K562 (cell line): Measurements from ENCODE around the gene DSTYK. TPM values are rescaled to one million over a fixed set of nuclear protein-coding genes. Genes with fewer than 3 reads are reported as not detected.

Experiments
- EZH2 ChIP-seq: IDR thresholded peaks from 2 replicates; pipeline ENCODE4 v1.6.1; 2012; ENCODE audit warnings: low read depth, mild to moderate bottlenecking, inconsistent platforms, low read length, borderline replicate concordance
- FOXK2 ChIP-seq, 2 experiments: fragments of 450-650 bp; IDR thresholded peaks in 1 of 2; conservative IDR thresholded peaks in 1 of 2; 2 replicates each; pipeline ENCODE4 v1.6.1; 2016; ENCODE audit warnings: low read depth in 2 of 2, mild to moderate bottlenecking in 1 of 2
- HMG20A ChIP-seq: fragments of 450-650 bp; formaldehyde crosslinking; conservative IDR thresholded peaks from 2 replicates; pipeline ENCODE4 v1.4.0; 2020; ENCODE audit warnings: mild to moderate bottlenecking, mixed read lengths
- IFI16 ChIP-seq: fragments of 250-450 bp; sonication (Bioruptor Pico); IDR thresholded peaks from 2 replicates; pipeline ENCODE4 v2.1.2; 2022; ENCODE audit warnings: mild to moderate bottlenecking, inconsistent platforms
- JUND ChIP-seq, 2 experiments: IDR thresholded peaks; 2 replicates in 1 of 2; 3 replicates in 1 of 2; pipeline ENCODE4 v1.6.1; 2011; ENCODE audit warnings: borderline replicate concordance in 2 of 2, low read depth in 2 of 2, low read length in 2 of 2, improper control_type of control experiment in 1 of 2, missing biosample characterization in 1 of 2, missing genetic modification characterization in 1 of 2, missing genetic modification reagents in 1 of 2
- KDM1A ChIP-seq, 2 experiments: fragments of 450-650 bp; IDR thresholded peaks; 2 replicates each; pipeline ENCODE4 v1.6.1; 2016; ENCODE audit warnings: mild to moderate bottlenecking in 2 of 2
- KDM4B ChIP-seq, 2 experiments: fragments of 450-650 bp in 1 of 2; sonication (generic) in 1 of 2; IDR thresholded peaks; 2 replicates each; pipeline ENCODE4 v1.6.1; 2016 to 2017; ENCODE audit warnings: borderline replicate concordance in 2 of 2, antibody characterized with exemption in 1 of 2, low read depth in 1 of 2, mild to moderate bottlenecking in 1 of 2
- MLX ChIP-seq, 2 experiments: fragments of 450-650 bp in 1 of 2; sonication (generic) in 1 of 2; formaldehyde crosslinking; conservative IDR thresholded peaks; 2 replicates each; pipeline versions ENCODE4 v1.4.0 to v1.8.1; 2020 to 2022; ENCODE audit warnings: mild to moderate bottlenecking in 1 of 2, missing genetic modification reagents in 1 of 2
- MYBL2 ChIP-seq, 2 experiments: fragments of 450-650 bp in 1 of 2; sonication (generic) in 1 of 2; formaldehyde crosslinking in 1 of 2; IDR thresholded peaks; 2 replicates each; pipeline versions ENCODE4 v1.6.1 to v1.8.1; 2017 to 2022; ENCODE audit warnings: borderline replicate concordance in 1 of 2, inconsistent platforms in 1 of 2, low read depth in 1 of 2, mild to moderate bottlenecking in 1 of 2, missing genetic modification reagents in 1 of 2, moderate library complexity in 1 of 2
- NEUROD1 ChIP-seq: fragments of 150-350 bp; IDR thresholded peaks from 2 replicates; pipeline ENCODE4 v1.6.1; 2014; ENCODE audit warnings: borderline replicate concordance, low read length, low read depth; ENCODE audit not compliant: partially characterized antibody
- RNF2 ChIP-seq: sonication (generic); IDR thresholded peaks from 2 replicates; pipeline ENCODE4 v1.6.1; 2016
- SREBF2 ChIP-seq: sonication (generic); formaldehyde crosslinking; IDR thresholded peaks from 2 replicates; pipeline ENCODE4 v1.4.0; 2020; ENCODE audit warnings: mild to moderate bottlenecking, missing genetic modification reagents
- TAF15 ChIP-seq: fragments of 200-400 bp; formaldehyde crosslinking; IDR thresholded peaks from 2 replicates; pipeline ENCODE4 v1.6.1; 2017; ENCODE audit warnings: mild to moderate bottlenecking, low read depth, low read length, moderate library complexity
- UBTF ChIP-seq, 2 experiments: IDR thresholded peaks; 2 replicates each; pipeline ENCODE4 v1.6.1; 2012; ENCODE audit warnings: improper control_type of control experiment in 2 of 2, low read depth in 2 of 2, low read length in 2 of 2, borderline replicate concordance in 1 of 2
- ZBTB2 ChIP-seq: fragments of 450-650 bp; IDR thresholded peaks from 2 replicates; pipeline ENCODE4 v1.6.1; 2016; ENCODE audit warnings: antibody characterized with exemption
- ZBTB43 ChIP-seq: sonication (generic); formaldehyde crosslinking; IDR thresholded peaks from 2 replicates; pipeline ENCODE4 v1.8.0; 2023; ENCODE audit warnings: mild to moderate bottlenecking, missing genetic modification reagents
- ZBTB8A ChIP-seq: fragments of 450-650 bp; IDR thresholded peaks from 2 replicates; pipeline ENCODE4 v1.6.1; 2018; ENCODE audit warnings: mild to moderate bottlenecking, moderate library complexity; ENCODE audit not compliant: partially characterized antibody
- ZNF311 ChIP-seq: fragments of 250-450 bp; sonication (Bioruptor Pico); IDR thresholded peaks from 2 replicates; pipeline ENCODE4 v1.4.0; 2020; ENCODE audit warnings: mild to moderate bottlenecking, moderate library complexity
- ZNF668 ChIP-seq: fragments of 250-450 bp; sonication (Bioruptor Pico); IDR thresholded peaks from 2 replicates; pipeline ENCODE4 v1.8.0; 2022; ENCODE audit warnings: mild to moderate bottlenecking, inconsistent platforms
- ZNF717 ChIP-seq: fragments of 250-450 bp; sonication (Bioruptor Pico); IDR thresholded peaks from 2 replicates; pipeline ENCODE4 v1.5.0; 2021
- ZNF778 ChIP-seq: fragments of 450-650 bp; formaldehyde crosslinking; IDR thresholded peaks from 2 replicates; pipeline ENCODE4 v1.4.0; 2020; ENCODE audit warnings: mild to moderate bottlenecking, moderate library complexity
- polyA plus RNA-seq, 8 experiments: library from polyadenylated mRNA; depleted of rRNA in 4 of 8; stranded (reverse) in 5 of 8; unstranded in 3 of 8; fragments of >200 nt; fragmentation: Nextera tagmentation in 2 of 8; fragmentation: Illumina TruSeq in 1 of 8; extraction: Ambion mirVana in 2 of 8; extraction: Trizol in 1 of 8; gene quantifications; 2 replicates each; pipeline versions ENCODE4 v1.2.1 to v1.2.3, GENCODE V29; 2011 to 2014; ENCODE audit warnings: inconsistent platforms in 1 of 8, missing spikeins in 1 of 8
- total RNA-seq, 7 experiments: library from RNA; depleted of rRNA in 6 of 7; stranded (reverse); fragments of >200 nt in 6 of 7; fragmentation: Illumina TruSeq in 2 of 7; extraction: Trizol in 2 of 7; gene quantifications; 2 replicates each; pipeline versions ENCODE4 v1.2.1 to v1.2.3, GENCODE V29; 2011 to 2021; ENCODE audit warnings: low replicate concordance in 1 of 7

Gene DSTYK
- total and polyA plus RNA-seq, 9 of the 15 experiments (the other 6 are each of a cell fraction or from before 2014, with no cell fraction given) = 4.2 to 7.1 (median 6.2) TPM

GRCh38 chr1:205170532-205171269 is 40.8 kb downstream of the DSTYK start (continued):
- no peak for TF ChIP-seq FOXK2 (conservative IDR thresholded peaks at IDR 0.05 in 1 of 2, IDR thresholded peaks at IDR 0.05 in 1 of 2; ENCODE audit: low read depth in 2 of 2)
- TF ChIP-seq ZNF778 (CRISPR knock-in tag) = no peak
- TF ChIP-seq ZBTB43 (CRISPR knock-in tag) = no peak
- TF ChIP-seq KDM1A (IDR thresholded peaks at IDR 0.05) = no peak
- peak; percentile 68; the same call in 1 of the 2 replicates for TF ChIP-seq JUND (IDR thresholded peaks at IDR 0.05; ENCODE audit: borderline replicate concordance, low read depth, low read length)
- peak; percentile 65; the same call in 1 of the 3 replicates for TF ChIP-seq JUND (tag; IDR thresholded peaks at IDR 0.05; ENCODE audit: borderline replicate concordance, low read depth, low read length)
- TF ChIP-seq ZNF311 (CRISPR knock-in tag) = 0 out of 2 replicates have a peak, but pooled peaks have one; percentile 70
- no peak for TF ChIP-seq ZNF717 (CRISPR knock-in tag)
- 0 out of 2 replicates have a peak, but pooled peaks have one; percentile 9 for TF ChIP-seq ZNF668 (CRISPR knock-in tag)
- TF ChIP-seq NEUROD1 = no peak
- TF ChIP-seq TAF15 = no peak
- TF ChIP-seq ZBTB8A = no peak
- no peak for TF ChIP-seq MLX (CRISPR knock-in tag; conservative IDR thresholded peaks at IDR 0.05)
- TF ChIP-seq IFI16 (CRISPR knock-in tag) = no peak
- no peak for TF ChIP-seq ZBTB2
- TF ChIP-seq MYBL2 (IDR thresholded peaks at IDR 0.05; ENCODE audit: low read depth) = no peak
- TF ChIP-seq MYBL2 (CRISPR knock-in tag; IDR thresholded peaks at IDR 0.05; ENCODE audit: borderline replicate concordance) = no peak
- TF ChIP-seq KDM4B (IDR thresholded peaks at IDR 0.05; ENCODE audit: borderline replicate concordance in 2 of 2, low read depth in 1 of 2) = no peak
- TF ChIP-seq RNF2 = no peak
- TF ChIP-seq HMG20A (CRISPR knock-in tag) = no peak
- TF ChIP-seq EZH2 = no peak
- TF ChIP-seq SREBF2 (CRISPR knock-in tag) = no peak
- 0 out of 4 replicates have a peak, but pooled peaks of 1 of the 2 experiments have one; percentile 46 for TF ChIP-seq UBTF (IDR thresholded peaks at IDR 0.05; ENCODE audit: borderline replicate concordance in 1 of 2, low read depth in 2 of 2, low read length in 2 of 2)
